Measurements from ENCODE around the gene STYXL1. TPM values are rescaled to one million over a fixed set of nuclear protein-coding genes. Genes with fewer than 3 reads are reported as not detected.

STYXL1 gene
- total RNA-seq, 1 donor from 2014 or later = 41.8 TPM

- Mint-ChIP-seq H3K4me1 (ENCODE audit: low read depth, unreplicated experiment) (no peaks in the 10 kb centered on the region), H3K4me3 (ENCODE audit: unreplicated experiment) (no peak overlapping the region), H3K9me3 (ENCODE audit: unreplicated experiment) (no peaks in the 10 kb centered on the region), H3K27me3 (ENCODE audit: unreplicated experiment) (no peaks in the 10 kb centered on the region), H3K36me3 (ENCODE audit: unreplicated experiment) (no peaks in the 10 kb centered on the region), H3K27ac (ENCODE audit: unreplicated experiment) (no peak overlapping the region)
- no peak for DNase-seq
- no peak for TF ChIP-seq CTCF (IDR thresholded peaks at IDR 0.05; ENCODE audit: partially characterized antibody, unreplicated experiment)
These were observed 29.2 kb upstream of the STYXL1 start for GRCh38 chr7:76076995-76077394.

GRCh38 chr7:76074972-76075370, 27.2 kb upstream of the STYXL1 start:
- no peak overlapping the region for H3K4me3 Mint-ChIP-seq (ENCODE audit: unreplicated experiment)
- no peak for DNase-seq
- H3K4me1 Mint-ChIP-seq (ENCODE audit: low read depth, unreplicated experiment) = no peaks in the 10 kb centered on the region
- H3K9me3 Mint-ChIP-seq (ENCODE audit: unreplicated experiment) = no peaks in the 10 kb centered on the region
- H3K36me3 Mint-ChIP-seq (ENCODE audit: unreplicated experiment) = no peaks in the 10 kb centered on the region
- no peak overlapping the region for H3K27ac Mint-ChIP-seq (ENCODE audit: unreplicated experiment)
- H3K27me3 Mint-ChIP-seq (ENCODE audit: unreplicated experiment) = no peaks in the 10 kb centered on the region
- TF ChIP-seq CTCF (IDR thresholded peaks at IDR 0.05; ENCODE audit: partially characterized antibody, unreplicated experiment) = no peak

DNA sequence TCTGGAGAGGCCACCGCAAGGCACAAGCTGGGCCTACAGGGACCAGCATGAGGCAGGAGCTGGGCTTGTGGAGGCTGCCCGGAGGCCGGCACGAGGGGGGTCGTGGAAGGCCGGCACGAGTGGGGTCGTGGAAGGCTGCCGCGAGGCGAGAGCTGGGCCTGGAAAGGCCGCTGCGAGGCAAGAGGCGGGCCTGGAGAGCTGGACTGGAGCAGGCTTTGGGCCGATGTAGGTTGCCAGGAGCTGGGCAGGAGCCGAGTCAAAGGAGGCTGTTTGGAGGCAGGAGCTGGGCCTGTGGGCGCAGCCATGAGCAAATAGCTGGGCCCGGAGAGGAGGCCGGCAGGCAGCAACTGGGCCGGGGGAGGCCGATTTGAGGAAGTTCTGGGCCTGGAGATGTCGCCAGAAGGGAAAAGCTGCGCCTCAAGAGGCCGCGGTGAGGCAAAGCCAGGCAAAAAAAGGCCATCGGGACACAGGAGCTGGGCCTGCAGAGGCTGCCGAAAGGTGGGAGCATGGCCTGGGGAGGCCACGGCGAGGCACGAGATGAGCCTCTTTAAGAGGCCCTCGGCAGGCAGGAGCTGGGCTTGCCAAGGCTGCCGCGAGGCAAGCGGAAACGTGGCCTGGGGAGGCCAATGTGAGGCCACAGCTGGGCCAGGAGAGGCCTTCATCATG, 26.6 kb upstream of the STYXL1 start:
- Mint-ChIP-seq H3K4me1 (ENCODE audit: low read depth, unreplicated experiment) (no peaks in the 10 kb centered on the region), H3K36me3 (ENCODE audit: unreplicated experiment) (no peaks in the 10 kb centered on the region), H3K4me3 (ENCODE audit: unreplicated experiment) (no peak overlapping the region), H3K27ac (ENCODE audit: unreplicated experiment) (no peak overlapping the region), H3K27me3 (ENCODE audit: unreplicated experiment) (no peaks in the 10 kb centered on the region), H3K9me3 (ENCODE audit: unreplicated experiment) (no peaks in the 10 kb centered on the region)
- TF ChIP-seq CTCF (IDR thresholded peaks at IDR 0.05; ENCODE audit: partially characterized antibody, unreplicated experiment) = no peak
- no peak for DNase-seq

DNA sequence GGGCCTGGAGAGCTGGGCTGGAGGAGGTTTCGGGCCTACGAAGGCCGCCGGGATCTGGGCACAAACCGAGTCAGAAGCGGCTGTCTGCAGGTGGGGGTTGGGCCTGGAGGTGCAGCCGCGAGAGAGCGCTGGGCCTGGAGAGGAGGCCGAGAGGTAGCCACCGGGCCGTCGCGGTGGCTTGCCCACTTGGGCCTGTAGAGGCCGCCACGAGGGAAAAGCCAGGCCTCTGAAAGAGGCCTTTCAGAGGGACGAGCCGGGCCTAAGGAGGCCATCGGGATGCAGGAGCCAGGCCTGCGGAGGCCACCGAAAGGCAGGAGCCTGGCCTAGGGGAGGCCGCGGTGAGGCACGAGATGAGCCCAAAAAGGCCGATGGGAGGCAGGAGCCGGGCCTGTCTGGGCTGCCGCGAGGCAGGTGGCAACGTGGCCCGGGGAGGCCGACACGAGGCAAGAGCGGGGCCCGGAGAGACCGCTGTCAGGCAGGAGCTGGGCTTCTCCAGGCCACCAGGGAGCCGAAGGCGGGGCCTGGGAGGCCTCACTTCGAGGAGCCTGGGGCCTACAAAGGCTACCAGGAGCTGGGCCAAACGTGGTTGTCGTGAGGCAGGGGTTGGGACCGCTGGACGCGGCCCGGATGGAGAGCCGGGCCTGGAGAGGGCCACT, 25.7 kb upstream of the STYXL1 start:
- H3K36me3 Mint-ChIP-seq (ENCODE audit: unreplicated experiment) = no peaks in the 10 kb centered on the region
- H3K27me3 Mint-ChIP-seq (ENCODE audit: unreplicated experiment) = no peaks in the 10 kb centered on the region
- H3K4me1 Mint-ChIP-seq (ENCODE audit: low read depth, unreplicated experiment) = no peaks in the 10 kb centered on the region
- DNase-seq = no peak
- no peak overlapping the region for H3K27ac Mint-ChIP-seq (ENCODE audit: unreplicated experiment)
- no peak overlapping the region for H3K4me3 Mint-ChIP-seq (ENCODE audit: unreplicated experiment)
- no peak for TF ChIP-seq CTCF (IDR thresholded peaks at IDR 0.05; ENCODE audit: partially characterized antibody, unreplicated experiment)
- no peaks in the 10 kb centered on the region for H3K9me3 Mint-ChIP-seq (ENCODE audit: unreplicated experiment)
